ENCODE results near the gene EZR. TPM values are rescaled to one million over a fixed set of nuclear protein-coding genes. Genes with fewer than 3 reads are reported as not detected.

Gene EZR
- total and polyA plus RNA-seq, 9 of the 15 experiments (the other 6 are each of a cell fraction or from before 2014, with no cell fraction given) = 36.5 to 162 (median 104) TPM

DNA sequence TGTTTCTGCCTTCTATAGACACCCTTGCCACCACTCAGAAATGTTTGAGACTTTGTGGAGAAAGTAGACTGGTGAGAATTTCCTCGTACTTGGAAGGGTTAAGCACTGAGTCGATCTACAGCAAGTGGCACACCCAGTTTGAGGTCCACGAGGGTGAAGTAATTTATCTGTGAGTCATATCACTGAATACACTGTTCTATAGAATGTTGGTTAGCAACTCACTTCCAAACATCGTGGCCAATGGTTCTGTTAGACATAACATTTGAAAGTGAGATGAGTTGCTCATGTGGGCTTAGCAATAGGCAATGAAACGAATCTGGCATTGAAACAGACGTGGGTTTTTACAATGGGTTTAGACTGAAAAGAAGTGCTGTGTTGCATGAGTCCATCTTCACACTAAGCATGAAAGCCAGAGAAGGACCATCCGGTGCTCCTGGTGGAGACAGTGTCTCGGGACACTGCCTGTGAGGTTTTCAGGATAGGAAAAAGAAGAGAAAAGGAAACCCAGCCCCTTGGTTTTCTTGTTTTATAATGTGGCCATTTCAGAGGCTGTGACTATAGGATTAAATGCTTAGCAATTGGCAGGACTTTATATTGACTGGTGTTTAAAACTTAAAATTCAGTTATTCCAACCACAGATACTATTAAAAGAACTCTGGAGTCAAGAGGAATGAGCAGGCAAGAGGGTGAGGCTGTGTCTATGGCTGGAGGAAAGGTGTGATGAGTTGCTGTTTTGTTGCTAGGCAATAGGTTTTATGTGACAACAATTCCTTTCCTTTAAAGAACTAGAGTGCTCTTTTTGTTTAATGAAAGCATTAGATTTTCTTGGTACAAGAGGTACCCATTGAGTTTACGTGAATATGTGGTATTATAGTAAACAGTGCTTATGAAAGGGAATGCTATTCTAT lies 31.0 kb upstream of the EZR start (continued):
- TF ChIP-seq NEUROD1 (IDR thresholded peaks at IDR 0.05; ENCODE audit: borderline replicate concordance, low read depth, low read length, partially characterized antibody) = no peak
- TF ChIP-seq CHCHD3 (CRISPR knock-in tag; IDR thresholded peaks at IDR 0.05) = no peak
- TF ChIP-seq, protein P1, sequence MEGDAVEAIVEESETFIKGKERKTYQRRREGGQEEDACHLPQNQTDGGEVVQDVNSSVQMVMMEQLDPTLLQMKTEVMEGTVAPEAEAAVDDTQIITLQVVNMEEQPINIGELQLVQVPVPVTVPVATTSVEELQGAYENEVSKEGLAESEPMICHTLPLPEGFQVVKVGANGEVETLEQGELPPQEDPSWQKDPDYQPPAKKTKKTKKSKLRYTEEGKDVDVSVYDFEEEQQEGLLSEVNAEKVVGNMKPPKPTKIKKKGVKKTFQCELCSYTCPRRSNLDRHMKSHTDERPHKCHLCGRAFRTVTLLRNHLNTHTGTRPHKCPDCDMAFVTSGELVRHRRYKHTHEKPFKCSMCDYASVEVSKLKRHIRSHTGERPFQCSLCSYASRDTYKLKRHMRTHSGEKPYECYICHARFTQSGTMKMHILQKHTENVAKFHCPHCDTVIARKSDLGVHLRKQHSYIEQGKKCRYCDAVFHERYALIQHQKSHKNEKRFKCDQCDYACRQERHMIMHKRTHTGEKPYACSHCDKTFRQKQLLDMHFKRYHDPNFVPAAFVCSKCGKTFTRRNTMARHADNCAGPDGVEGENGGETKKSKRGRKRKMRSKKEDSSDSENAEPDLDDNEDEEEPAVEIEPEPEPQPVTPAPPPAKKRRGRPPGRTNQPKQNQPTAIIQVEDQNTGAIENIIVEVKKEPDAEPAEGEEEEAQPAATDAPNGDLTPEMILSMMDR (IDR thresholded peaks at IDR 0.05 in 2 of 3, conservative IDR thresholded peaks at IDR 0.05 in 1 of 3; ENCODE audit: insufficient read depth in 2 of 3, low read depth in 1 of 3, low read length in 3 of 3) = no peak
- TF ChIP-seq ZNF212 (CRISPR knock-in tag; IDR thresholded peaks at IDR 0.05) = no peak
- TF ChIP-seq, protein P2, sequence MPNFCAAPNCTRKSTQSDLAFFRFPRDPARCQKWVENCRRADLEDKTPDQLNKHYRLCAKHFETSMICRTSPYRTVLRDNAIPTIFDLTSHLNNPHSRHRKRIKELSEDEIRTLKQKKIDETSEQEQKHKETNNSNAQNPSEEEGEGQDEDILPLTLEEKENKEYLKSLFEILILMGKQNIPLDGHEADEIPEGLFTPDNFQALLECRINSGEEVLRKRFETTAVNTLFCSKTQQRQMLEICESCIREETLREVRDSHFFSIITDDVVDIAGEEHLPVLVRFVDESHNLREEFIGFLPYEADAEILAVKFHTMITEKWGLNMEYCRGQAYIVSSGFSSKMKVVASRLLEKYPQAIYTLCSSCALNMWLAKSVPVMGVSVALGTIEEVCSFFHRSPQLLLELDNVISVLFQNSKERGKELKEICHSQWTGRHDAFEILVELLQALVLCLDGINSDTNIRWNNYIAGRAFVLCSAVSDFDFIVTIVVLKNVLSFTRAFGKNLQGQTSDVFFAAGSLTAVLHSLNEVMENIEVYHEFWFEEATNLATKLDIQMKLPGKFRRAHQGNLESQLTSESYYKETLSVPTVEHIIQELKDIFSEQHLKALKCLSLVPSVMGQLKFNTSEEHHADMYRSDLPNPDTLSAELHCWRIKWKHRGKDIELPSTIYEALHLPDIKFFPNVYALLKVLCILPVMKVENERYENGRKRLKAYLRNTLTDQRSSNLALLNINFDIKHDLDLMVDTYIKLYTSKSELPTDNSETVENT (CRISPR knock-in tag; IDR thresholded peaks at IDR 0.05) = no peak
- TF ChIP-seq, protein P3, sequence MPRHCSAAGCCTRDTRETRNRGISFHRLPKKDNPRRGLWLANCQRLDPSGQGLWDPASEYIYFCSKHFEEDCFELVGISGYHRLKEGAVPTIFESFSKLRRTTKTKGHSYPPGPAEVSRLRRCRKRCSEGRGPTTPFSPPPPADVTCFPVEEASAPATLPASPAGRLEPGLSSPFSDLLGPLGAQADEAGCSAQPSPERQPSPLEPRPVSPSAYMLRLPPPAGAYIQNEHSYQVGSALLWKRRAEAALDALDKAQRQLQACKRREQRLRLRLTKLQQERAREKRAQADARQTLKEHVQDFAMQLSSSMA (CRISPR knock-in tag; IDR thresholded peaks at IDR 0.05) = no peak
- no peak for TF ChIP-seq POLR2AphosphoS5 (IDR thresholded peaks at IDR 0.05; ENCODE audit: control insufficient read depth, insufficient read depth, low read depth, low read length)
- no peak for TF ChIP-seq CBX2 (IDR thresholded peaks at IDR 0.05; ENCODE audit: insufficient read depth, low read length, poor library complexity, severe bottlenecking)
- TF ChIP-seq, protein P4, sequence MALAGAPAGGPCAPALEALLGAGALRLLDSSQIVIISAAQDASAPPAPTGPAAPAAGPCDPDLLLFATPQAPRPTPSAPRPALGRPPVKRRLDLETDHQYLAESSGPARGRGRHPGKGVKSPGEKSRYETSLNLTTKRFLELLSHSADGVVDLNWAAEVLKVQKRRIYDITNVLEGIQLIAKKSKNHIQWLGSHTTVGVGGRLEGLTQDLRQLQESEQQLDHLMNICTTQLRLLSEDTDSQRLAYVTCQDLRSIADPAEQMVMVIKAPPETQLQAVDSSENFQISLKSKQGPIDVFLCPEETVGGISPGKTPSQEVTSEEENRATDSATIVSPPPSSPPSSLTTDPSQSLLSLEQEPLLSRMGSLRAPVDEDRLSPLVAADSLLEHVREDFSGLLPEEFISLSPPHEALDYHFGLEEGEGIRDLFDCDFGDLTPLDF (CRISPR knock-in tag; IDR thresholded peaks at IDR 0.05) = no peak
- no peak for TF ChIP-seq ZNF785 (CRISPR knock-in tag; IDR thresholded peaks at IDR 0.05)
- no peak for TF ChIP-seq ZNF77 (CRISPR knock-in tag; IDR thresholded peaks at IDR 0.05)
- TF ChIP-seq, protein P5, sequence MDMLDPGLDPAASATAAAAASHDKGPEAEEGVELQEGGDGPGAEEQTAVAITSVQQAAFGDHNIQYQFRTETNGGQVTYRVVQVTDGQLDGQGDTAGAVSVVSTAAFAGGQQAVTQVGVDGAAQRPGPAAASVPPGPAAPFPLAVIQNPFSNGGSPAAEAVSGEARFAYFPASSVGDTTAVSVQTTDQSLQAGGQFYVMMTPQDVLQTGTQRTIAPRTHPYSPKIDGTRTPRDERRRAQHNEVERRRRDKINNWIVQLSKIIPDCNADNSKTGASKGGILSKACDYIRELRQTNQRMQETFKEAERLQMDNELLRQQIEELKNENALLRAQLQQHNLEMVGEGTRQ (CRISPR knock-in tag; IDR thresholded peaks at IDR 0.05) = no peak
- no peak for TF ChIP-seq SIX5 (IDR thresholded peaks at IDR 0.05; ENCODE audit: borderline replicate concordance in 1 of 2, insufficient read depth in 1 of 2, low read depth in 1 of 2, low read length in 2 of 2)
- peak; percentile 68 for TF ChIP-seq MYC (IDR thresholded peaks at IDR 0.05; ENCODE audit: low read depth, low read length)
- TF ChIP-seq MYC (CRISPR knock-in tag; IDR thresholded peaks at IDR 0.05; ENCODE audit: borderline replicate concordance, low read depth) = no peak
- no peak for TF ChIP-seq SIRT6 (IDR thresholded peaks at IDR 0.05; ENCODE audit: low read depth, low read length)
- TF ChIP-seq SPI1 (IDR thresholded peaks at IDR 0.05; ENCODE audit: borderline replicate concordance, low read depth, low read length) = no peak
- TF ChIP-seq ZNF347 (CRISPR knock-in tag; IDR thresholded peaks at IDR 0.05; ENCODE audit: low read depth) = no peak
- TF ChIP-seq HEY1 (CRISPR knock-in tag; IDR thresholded peaks at IDR 0.05; ENCODE audit: borderline replicate concordance) = no peak
- no peak for TF ChIP-seq HDGF (IDR thresholded peaks at IDR 0.05)
